HG03469 (cell line): ENCODE results near the gene WBP2.
"Not testable (repeated sequence)": the region's sequence is repeated elsewhere in the genome, so short reads cannot be mapped to it uniquely, and the experiment has no call there.

Experiments
- ATAC-seq: cut with Tn5 transposase; IDR thresholded peaks from one replicate; pipeline ENCODE4 v1.9.1; 2021; ENCODE audit warnings: mild to moderate bottlenecking, moderate library complexity, moderate number of reproducible peaks; ENCODE audit not compliant: unreplicated experiment

WBP2 gene

DNA sequence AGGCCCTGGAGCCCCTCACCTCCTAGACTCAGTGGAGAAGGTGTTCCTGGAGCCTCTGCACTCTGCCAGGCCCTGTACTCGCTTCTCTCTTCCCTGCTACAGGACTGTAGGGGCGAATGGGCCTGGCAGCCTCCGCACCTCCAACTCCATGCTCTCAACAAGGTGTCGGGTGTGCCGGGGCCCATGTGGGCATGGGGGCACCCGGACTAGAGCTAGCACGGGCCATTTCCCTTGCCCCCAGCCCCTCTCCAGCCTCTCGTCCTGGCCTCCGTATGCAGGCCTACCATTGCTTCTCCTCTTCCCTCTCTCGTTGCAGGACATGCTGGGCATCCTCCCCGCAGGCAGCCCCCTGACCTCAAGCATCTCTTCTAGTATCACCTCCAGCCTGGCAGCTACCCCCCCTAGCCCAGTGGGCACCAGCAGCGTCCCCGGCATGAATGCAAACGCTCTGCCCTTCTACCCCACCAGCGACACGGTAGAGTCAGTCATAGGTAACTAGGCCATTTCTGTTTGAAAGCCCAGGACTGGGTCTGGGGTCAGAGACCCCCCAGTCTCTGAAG lies 36.7 kb downstream of the WBP2 start:
- ATAC-seq = no peak

DNA sequence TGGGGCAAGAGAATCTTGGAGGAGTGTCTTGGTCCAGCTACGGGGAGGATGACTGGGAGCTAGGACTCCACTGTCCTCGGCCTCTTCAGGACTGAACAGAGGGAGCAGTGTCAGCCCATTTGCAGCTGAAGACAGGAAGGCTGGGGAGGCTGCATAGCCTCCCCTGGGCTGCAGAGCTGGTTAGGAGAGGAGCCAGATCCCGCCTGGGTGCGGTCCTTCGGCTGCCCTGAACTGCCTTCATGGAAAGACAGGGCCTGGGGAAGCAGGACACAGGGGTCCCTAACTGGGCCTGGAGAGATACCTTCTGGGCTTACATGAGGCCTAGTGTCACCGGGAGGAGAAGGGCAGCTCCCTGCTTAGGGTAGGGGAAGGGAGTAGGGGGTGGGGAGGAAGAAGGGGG lies 37.6 kb downstream of the WBP2 start:
- ATAC-seq = no peak

DNA sequence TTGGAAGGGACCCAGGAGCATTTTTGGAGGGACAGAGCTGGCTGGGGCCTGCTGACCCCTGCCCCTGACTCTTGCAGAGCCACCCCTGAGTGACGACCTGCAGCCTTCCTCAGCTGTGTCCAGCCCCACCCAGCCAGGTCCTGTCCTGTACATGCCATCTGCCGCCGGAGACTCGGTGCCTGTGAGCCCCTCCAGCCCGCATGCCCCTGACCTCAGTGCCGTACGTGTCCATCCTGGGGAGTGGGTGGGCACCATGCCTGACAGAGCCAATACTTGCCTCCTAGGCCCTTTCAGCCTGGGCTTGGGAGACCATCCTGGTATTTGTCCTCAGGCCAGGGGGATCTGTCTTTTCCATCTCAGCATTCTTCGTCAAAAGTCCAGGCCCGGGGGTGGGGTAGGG lies 38.4 kb downstream of the WBP2 start:
- ATAC-seq = no peak

DNA sequence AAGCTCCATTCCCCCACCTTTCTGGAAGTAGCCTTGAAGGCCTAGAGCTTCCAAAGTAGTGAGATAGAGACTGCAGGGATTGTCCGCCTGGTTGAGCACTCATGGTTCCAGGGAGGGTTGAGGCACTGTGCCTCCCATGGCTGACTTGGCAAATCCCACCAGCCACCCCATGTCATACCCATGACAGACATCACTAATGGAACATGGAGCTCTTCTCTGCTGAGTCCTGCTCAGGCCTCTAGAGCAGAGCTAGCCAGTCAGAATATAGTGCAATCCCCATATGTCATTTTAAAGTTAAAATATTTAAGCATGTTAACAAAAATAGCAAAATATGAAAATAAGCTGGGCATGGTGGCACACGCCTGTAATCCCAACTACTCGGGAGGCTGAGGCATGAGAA lies 39.7 kb downstream of the WBP2 start:
- no peak for ATAC-seq

DNA sequence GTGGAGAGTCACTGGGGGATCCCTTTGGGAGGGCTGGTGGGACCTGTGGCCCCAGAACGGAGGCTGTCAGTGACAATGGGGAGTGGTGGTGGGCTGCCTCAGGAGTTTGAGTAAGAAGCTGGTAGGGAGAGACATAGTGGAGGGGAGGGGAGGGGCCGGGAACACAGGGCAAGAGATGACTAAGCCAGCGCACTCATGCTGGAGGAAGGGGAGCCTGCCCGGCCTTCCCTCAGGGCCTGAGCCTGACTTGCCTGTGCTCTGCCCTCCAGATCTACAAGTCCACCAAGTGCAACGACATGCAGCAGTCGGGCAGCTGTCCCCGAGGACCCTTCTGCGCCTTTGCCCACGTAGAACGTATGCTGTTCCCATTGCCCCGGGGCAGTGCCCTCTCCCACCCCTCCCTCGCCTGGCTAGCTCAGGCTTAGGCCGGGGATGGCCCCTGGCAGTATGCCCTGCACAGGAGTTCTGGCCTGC lies 40.2 kb downstream of the WBP2 start:
- ATAC-seq = no peak

DNA sequence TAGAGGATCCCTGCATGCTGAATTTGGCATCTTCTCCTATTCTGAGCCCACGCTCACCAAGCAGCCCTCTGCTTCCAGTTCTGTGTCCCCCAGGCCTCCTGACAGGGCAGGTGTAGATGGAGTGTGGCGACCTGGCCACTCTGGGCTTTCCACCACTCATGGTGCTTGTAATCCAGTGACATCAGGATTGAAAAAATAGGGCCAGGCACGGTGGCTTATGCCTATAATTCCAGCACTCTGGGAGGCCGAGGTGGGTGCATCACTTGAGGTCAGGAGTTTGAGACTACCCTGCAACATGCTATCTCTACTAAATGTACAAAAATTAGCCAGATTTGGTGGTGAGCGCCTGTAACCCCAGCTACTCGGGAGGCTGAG lies 41.1 kb downstream of the WBP2 start:
- no peak for ATAC-seq

DNA sequence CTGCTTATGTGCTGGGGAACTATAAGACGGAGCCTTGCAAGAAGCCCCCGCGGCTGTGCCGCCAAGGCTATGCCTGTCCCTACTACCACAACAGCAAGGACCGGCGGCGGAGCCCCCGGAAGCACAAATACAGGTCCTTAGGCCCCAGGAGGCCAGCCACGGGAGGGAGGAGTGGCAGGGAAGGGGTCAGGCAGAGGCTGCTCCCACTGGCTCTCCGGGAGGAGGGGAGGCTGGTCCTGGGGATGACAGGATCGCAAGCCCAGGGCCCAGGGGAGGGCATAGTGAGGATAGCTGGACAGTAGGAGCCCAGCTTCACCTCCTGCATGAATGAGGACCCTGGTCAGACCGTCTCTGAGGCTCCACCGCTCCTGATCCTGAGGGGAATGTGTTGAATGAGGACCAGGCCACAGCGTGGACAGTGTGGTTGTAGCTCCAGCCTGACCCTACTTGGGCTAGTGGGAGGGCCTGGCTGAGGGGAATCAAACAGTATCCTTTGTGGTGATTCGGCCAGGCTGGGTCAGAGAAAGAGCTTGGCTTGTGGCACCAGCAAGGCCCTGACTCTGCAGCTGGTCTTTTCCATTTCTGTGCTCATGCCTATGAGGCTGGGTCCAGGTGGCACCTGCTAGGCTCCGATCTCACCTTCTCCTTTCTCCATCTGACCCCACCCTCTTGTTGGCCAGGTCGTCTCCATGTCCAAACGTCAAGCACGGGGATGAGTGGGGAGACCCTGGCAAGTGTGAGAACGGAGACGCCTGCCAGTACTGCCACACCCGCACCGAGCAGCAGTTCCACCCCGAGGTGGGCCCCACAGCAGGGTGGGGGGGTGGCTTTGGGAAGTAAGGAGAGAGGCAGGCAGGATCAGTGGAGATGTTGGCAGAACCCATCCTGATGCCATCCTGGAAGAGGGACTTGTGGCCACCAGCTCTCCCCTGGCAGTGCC lies 41.8 kb downstream of the WBP2 start:
- ATAC-seq = no peak

DNA sequence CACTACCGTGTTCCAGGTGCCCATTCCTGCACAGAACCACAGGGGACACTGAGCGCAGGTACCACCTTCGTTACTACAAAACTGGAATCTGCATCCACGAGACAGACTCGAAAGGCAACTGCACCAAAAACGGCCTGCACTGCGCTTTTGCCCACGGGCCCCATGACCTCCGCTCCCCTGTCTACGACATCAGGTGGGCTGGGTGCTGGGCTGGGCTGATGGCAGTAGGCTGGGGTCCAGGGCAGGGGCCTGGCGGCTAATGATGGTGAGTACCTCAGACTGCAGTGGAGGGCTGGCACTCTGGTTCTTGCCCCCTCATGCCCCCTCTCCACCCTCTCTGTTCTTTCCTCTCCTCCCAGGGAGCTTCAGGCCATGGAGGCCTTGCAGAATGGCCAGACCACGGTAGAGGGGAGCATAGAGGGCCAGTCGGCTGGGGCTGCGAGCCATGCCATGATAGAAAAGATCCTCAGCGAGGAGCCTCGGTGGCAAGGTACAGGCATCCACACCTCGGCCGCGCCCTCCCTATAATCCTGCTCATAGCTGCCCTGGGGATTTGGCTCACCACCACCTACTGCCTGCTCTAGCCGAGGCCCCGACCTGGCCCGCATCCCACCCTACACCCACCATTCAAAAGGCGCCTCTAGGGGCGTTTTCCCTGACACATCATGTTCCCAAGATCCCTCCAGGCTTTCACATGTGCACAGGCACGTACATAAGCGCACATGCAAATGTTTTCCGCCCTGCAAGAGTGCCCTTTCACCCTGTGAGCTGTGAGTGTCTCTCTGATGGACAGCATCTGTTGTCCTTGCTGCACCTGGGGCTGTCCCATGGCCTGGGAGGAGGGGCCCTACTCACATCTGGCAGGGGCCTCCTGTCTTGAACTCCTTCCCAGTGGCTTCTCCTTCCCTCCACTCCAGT lies 42.8 kb downstream of the WBP2 start:
- ATAC-seq = no peak

DNA sequence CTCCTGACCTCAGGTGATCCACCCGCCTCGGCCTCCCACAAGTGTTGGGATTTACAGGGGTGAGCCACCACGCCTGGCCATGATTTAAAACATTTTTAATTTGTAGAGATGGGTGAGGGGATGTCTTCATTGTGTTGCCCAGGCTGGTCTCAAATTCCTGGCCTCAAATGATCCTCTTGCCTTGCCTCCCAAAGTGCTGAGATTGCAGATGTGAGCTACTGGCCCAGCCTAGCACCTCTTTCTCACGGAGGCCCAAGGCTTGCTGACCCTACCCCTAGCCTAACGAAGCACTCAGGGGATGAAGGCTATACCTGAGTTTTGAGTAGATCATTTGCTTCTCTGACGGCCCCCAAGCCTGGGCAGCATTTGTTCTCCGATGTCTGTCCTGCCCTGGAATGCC lies 44.0 kb downstream of the WBP2 start:
- ATAC-seq = no peak

DNA sequence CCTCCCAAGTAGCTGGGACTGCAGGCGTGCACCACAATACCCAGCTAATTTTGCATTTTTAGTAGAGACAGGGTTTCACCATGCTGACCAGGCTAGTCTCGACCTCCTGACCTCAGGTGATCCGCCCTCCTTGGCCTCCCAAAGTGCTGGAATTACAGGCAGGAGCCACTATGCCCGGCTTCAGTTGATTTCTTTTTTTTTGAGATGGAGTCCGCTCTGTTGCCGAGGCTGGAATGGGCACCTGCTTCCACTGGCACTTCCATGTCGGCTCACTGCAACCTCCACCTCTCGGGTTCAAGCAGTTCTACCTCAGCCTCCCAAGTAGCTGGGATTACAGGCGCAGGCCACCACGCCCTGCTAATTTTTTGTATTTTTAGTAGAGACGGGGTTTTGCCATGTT lies 44.4 kb downstream of the WBP2 start:
- not testable (repeated sequence) for ATAC-seq

DNA sequence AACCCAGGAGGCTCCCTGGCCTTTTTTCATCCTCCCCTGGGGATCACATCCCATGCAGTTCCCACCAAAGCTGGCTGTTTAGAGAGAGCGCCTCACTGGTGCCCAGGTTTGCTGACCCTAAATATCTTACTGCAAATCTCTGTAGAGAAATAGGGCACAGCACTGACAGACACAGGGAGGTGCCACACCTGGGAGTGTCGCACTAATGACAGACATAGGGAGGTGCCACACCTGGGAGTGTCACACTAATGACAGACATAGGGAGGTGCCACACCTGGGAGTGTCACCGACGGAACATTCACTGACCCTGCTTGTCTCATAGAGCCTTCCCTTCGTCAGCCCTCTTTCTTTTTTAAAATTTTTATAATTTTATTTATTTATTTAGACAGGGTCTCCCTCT lies 44.9 kb downstream of the WBP2 start:
- ATAC-seq = no peak

DNA sequence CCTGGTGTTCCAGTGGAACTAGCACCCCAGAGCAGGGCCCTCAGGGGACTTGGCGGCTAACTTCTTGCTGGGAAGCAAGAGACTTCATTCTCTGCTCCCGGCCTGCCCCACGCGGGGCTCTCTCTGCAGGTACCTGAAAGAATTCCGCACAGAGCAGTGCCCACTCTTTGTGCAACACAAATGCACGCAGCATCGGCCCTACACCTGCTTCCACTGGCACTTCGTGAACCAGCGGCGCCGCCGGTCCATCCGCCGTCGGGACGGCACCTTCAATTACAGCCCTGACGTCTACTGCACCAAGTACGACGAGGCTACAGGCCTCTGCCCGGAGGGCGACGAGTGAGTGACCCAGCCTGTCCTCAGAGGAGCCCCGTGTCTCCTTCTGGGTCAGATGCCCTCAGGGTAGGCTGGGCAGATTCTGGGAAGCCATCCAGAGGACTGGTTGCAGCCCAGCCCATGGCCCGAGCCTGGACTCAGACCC lies 45.5 kb downstream of the WBP2 start:
- ATAC-seq = no peak

DNA sequence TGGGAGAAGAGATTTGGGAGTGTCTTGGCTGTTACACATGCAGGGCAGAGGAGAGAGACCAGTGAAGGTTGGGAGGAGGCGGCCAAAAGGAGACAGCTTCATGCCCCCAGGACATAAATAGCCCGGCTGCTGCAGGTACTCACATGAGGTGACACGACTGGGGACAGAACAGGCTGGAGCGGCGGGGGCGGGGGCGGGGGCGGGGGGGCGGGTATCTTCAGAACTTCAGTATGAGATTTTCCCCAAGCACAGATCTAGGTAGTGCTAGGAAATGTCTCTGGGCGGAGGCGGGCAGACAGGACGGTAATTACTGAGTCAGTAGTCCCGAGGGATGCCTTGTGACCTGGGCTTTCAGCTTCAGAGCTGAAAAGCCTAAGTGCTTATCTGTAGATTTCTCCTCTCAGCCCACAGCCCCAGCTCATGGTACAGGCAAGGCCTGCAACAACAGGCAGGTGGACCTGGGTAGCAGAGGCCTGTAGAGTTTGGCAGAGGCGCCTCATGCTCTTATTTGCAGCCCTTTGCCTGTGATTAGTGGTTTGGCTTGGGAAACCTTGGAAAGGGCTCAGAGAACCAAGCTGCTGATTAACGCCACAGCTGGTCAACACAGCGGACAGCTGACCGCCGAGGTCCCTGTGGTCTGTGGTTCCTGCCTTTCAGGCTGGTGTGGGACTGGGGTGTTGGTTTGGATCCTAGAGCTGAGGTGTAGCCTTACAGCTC lies 46.1 kb downstream of the WBP2 start:
- no peak for ATAC-seq

DNA sequence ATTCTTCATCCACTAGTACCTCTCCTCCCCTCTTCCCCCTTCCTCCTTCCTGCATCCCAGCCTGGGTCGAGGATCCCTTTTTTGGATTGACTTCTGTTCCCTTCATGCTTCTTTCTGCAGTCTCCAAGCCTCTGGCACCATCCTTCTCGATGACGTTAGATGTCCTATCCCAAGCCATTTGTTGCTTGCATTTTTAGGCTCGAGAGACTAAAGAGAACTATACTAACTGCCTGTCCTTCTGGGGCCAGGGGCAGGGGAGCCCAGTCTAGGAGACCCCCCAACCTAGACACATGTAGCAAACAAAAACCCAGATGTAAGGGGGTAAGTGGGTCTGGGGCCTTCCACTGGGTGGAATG lies 46.6 kb downstream of the WBP2 start:
- no peak for ATAC-seq

DNA sequence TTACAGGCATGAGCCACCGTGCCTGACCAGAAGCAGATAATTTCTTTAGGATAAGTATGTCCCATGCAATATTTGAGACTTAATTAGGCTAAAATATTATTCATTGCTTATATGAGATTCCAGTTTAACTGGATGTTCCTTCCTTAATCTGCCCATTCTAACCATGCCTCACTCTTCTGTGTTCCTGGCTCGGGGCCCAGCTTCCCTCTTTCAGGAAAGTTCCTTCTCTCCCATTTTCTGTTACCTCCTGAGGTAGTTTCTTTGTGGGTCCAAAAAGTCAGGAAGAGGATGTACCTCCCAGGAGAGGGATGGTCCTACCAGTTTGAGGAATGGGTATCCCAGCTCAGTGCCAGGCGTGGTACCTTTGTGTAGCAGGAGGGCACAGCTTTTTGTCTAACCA lies 47.3 kb downstream of the WBP2 start:
- no peak for ATAC-seq

DNA sequence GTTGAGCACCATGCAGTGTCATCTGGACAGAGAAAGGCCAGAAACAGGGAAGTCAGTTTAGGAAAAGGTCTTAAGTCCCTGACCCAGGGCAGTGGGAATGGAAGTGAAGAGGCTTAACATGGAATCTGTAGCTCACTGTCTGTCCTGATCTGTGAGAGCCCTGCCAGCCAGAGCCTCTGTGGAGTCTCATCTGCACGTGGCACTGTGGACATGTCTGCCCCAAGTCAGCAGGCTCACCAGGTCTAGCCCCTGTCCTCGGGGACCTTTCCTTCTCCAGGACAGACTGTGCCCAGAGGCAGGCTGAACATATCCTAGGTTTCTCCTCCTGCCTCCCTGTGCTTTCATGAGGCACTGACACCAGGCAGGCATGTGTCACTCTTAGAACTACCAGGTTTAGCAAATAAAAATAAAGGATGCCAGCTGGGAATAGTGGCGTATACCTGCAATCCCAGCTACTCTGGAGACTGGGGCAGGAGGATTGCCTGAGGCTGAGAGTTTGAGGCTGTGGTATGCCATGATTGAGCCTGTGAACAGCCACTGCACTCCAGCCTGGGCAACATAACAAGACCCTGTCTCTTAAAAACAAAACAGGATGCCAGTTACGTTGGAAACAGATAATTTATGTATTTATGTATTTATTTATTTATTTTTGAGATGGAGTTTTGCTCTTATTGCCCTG lies 48.2 kb downstream of the WBP2 start:
- no peak for ATAC-seq

DNA sequence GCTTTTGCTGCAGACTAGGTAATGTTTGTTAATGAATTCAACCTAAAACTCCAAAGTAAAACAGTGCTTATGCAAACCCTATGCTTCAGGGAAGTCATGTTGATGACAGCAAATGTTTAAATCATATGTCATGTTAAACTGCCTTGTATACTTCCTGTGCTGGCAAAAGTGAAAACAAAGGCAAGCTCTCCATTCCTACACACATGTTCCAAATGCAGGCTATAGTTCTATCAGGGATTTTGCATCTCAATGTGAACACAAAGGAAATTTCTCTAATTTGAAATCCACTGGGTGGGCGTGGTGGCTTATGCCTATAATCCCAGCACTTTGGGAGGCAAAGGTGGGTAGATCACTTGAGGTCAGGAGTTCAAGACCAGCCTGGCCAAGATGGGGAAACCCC lies 51.3 kb downstream of the WBP2 start:
- ATAC-seq = no peak

DNA sequence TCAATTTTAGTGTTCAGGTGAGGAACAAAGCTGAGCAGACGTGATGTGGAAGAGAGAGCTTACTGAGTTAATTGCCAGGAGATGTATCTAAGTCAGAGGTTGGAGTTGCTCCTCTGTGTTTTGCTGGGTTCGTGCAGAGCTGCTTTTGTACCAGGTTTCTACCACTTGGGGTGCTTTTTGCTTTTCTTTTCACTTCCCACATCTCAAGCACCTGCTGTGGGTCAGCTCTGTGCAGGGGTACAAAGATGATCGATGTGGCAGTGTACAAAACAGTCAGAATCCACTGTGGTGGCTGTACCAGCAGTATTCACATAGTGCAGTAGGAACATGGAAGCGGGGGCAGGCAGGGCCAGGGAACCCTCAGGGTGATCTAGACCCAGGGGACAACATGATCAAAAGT lies 55.7 kb downstream of the WBP2 start:
- ATAC-seq = no peak

DNA sequence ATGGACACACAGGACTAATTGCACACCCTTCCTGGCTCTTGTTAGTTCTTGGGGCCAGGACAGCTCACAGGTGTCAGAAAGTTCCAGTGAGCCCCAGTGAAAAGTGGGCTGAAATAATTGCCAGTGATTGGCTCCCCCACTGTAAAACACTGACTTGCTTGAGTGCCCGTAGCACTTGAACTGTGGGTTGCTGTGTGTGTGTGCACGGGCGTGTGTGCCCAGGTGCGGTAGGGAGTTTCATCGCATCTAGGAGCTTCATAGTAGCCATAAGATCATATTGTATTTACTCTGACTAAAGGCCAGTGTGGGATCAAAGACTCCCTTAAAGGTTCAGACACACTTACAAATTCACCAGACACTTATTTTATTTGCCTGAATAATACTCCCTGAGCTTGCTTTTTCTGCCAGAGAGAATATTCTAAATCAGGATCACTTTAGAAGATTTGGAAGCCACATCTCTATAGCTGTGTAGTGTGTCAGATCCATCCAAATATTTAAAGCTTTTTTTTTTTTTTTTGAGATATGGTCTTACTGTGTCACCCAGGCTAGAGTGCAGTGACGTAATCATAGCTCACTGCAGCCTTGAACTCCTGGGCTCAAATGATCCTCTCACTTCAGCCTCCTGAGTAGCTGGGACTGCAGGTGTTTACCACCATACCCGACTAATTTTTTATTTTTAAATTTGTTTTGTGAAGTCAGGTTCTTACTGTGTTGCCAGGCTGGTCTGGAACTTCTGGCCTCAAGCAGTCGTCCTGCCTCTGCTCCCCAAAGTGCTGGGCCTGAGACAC lies 59.1 kb downstream of the WBP2 start:
- no peak for ATAC-seq
